Renal pelvis (tissue), 4 donors: Measurements from ENCODE around the gene FAM50A. TPM values are rescaled to one million over a fixed set of nuclear protein-coding genes. Genes with fewer than 3 reads are reported as not detected.

Experiments used
- DNase-seq: peaks from one replicate; pipeline ENCODE4 v3.0.0-alpha.2; 2013
- polyA plus RNA-seq, 3 donors: library from polyadenylated mRNA; unstranded; fragments of 120-200 nt; gene quantifications; one replicate each; pipeline ENCODE4 v1.2.1, GENCODE V29; 2013; ENCODE audit not compliant: insufficient read length in 3 of 3

Gene FAM50A
- polyA plus RNA-seq, 3 donors: 52.6 to 65.9 (median 54.6) TPM

DNA sequence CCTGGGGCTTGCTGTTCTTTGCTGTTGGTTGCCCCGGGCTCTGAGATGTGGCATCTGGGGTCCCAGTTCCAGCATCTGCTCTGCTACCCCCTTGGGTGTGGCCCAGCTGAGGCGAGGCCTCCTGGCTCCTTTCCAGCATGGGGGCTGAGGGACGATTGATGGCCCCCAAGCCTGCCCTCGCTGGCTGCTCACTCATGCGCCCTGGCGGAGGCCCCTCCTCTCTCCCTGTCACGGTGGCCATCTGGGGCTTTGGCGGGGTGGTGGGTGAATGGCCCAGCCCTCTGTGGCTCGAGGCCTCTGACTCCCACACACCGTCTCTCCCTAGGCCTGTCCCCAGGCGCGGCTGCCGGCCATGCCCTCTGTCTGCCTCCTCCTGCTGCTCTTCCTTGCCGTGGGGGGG, 15.9 kb downstream of the FAM50A start:
- no peak for DNase-seq

- DNase-seq: no peak
Observed at GRCh38 chrX:154460326-154460725, 16.4 kb downstream of the FAM50A start.

GRCh38 chrX:154462396-154462795, 18.5 kb downstream of the FAM50A start:
- DNase-seq: no peak

- DNase-seq: no peak
Observed at GRCh38 chrX:154463611-154464220, 19.8 kb downstream of the FAM50A start.

DNA sequence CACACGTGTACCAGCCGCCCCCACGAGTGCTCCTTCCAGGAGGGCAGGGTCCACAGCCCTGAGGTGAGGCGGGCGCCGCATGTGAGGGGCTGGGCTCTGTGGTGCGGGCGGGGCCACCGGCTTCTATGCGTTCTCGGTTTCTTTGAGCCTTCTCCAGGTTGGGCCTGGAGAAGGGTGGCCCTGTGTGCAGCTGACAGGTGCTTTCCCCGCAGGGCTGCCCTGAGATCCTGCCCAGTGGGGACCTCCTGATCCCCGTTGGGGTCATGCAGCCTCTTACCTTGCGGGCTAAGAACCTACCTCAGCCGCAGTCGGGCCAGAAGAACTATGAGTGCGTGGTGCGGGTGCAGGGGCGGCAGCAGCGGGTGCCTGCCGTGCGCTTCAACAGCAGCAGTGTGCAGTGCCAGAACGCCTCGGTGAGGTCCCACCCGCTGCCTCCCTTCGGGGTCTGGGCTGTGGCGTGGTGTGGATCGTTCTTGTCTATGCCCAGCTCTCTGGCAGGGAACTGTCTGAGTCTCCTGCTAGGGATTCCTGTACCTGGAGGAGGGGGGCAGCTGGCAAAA, 20.9 kb downstream of the FAM50A start:
- DNase-seq: no peak

DNA sequence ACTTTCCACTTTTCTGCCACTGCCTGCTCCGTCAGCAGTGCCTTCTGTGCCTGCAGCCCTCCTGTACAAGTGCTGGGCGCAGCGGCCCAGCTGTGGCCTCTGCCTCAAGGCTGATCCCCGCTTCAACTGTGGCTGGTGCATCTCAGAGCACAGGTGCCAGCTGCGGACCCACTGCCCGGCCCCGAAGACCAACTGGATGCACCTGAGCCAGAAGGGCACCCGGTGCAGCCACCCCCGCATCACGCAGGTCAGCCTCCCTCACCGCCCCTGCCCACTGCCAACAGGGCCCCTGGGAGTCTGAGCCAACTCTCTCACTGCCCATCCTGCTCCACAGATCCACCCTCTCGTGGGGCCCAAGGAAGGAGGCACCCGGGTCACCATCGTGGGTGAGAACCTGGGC, 21.7 kb downstream of the FAM50A start:
- no peak for DNase-seq

DNA sequence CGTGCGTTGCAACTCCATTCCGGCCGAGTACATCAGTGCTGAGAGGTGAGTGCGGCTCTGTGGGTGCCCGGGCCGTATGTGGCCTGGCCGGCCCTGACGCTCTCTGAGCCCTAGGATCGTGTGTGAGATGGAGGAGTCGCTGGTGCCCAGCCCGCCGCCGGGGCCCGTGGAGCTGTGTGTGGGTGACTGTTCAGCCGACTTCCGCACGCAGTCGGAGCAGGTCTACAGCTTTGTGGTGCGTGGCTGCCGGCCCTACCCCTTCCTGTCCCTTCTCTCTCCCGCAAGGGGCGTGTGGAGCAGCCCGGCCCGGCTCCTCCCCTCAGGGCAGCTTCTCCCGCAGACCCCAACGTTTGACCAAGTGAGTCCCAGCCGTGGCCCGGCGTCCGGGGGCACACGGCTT, 22.1 kb downstream of the FAM50A start:
- no peak for DNase-seq

DNA sequence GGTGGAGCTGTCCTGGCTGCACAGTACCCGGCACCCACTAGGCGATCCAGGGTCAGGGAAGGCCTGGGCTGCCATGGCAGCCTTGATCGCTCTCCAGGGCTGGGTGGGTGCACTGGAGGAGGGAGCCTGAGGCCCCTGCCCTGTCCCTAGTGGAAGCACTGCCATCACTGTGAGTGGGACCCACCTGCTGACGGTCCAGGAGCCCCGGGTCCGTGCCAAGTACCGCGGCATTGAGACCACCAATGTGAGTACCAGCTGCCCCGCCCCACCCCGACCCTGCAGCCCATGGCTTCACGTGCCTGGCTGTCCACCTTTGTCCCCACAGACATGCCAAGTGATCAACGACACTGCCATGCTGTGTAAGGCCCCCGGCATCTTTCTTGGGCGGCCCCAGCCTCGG, 23.0 kb downstream of the FAM50A start:
- no peak for DNase-seq

DNA sequence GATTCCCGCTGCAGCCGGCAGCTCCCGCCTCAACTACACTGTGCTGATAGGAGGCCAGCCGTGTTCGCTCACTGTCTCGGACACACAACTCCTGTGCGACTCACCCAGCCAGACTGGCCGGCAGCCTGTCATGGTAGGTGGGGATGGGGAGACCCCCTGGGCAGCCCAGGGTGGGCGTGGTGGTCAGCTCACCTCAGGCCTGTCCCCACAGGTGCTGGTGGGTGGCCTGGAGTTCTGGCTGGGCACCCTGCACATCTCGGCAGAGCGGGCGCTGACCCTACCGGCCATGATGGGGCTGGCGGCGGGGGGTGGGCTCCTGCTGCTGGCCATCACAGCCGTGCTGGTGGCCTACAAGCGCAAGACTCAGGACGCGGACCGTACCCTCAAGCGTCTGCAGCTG, 23.6 kb downstream of the FAM50A start:
- DNase-seq: no peak

- DNase-seq: no peak
Observed at GRCh38 chrX:154468217-154468616, 24.3 kb downstream of the FAM50A start.

DNA sequence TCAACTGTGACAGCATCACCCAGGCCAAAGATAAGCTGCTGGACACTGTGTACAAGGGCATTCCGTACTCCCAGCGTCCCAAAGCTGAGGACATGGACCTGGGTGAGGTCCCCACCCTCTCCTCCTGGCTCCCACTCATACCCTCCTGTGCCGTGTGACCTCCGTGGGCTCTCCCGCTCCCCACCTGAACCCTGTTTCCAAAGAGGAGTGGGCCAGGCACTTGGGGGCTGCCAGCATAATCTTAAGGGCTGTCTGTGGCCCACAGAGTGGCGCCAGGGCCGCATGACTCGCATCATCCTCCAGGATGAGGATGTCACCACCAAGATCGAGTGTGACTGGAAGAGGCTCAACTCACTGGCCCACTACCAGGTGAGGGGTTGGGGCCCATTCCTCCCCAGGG, 25.2 kb downstream of the FAM50A start:
- no peak for DNase-seq

DNA sequence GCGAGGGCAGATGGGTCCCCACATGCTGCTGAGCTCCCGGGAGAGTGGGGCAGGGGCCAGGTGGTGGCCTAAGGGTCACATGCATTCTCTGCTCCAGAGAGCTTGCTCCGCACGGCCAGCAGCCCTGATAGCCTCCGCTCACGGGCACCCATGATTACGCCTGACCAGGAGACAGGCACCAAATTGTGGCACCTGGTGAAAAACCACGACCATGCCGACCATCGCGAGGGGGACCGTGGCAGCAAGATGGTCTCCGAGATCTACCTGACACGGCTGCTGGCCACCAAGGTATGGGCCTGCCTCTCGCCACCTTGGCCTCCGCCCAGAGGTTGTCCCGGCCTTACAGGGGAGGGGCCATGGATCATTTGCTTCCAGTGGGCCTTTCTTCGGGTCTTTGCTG, 25.9 kb downstream of the FAM50A start:
- DNase-seq: no peak

DNA sequence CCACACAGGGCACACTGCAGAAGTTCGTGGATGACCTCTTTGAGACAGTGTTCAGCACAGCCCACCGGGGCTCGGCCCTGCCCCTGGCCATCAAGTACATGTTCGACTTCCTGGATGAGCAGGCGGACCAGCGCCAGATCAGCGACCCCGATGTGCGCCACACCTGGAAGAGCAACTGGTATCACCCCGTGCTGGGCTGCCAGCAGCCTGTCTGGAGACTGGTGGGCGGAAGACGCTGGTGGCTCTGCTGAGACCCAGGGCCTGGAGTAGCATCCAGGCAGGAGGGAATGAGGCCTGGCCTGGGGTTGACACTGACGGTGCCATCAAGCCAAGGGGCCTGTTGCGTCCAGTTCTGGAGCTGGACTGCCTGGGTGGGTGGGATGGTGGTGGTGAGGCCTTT, 26.5 kb downstream of the FAM50A start:
- DNase-seq: no peak

GRCh38 chrX:154470914-154471568, 27.1 kb downstream of the FAM50A start:
- no peak for DNase-seq

GRCh38 chrX:154471839-154472684, 28.1 kb downstream of the FAM50A start:
- DNase-seq: no peak

DNA sequence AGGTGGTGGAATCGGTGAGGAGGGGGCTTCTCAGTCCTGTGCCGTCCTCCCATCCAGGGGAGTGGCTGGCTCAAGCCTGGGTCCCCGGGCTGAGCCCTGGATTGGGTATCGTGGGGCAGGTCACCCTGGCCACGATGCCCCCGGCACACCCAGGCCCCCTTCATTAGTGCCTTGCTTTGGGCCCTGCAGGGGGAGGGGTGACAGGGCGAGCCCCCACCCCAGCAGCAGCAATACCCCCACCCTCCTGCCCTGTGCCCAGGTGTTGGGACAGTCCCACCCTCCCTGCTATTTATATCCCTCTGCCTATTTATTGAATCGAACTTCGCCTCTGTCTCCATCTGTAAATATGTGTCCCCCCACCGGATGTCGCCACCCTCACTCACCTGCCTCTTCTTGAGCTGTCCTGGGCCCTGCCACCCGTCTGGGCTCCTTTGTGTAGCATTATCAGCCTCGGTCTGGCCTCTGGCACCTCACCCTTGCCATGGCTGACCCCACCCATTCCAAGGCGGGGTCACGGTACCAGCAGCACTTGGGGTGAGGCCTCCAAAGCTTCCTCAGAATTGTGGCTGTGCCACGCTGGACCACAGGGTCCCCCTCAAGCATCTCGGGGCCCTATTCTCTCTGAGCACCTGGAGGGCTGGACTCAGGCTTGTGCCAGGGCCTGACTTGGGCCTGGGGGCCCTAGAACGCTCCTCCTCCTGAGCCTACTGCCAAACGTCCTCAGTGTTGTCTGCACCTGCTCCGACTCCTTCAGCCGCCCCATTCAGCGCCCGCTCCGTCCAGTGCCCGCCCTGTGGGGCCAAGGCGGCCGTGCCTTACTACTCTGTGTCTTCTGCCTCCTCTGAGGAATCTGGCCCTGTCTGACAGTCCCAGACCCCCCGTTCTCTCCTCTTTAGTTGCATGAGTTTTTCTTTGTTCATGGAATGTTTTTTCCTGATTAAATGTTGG, 29.0 kb downstream of the FAM50A start:
- DNase-seq: no peak

- no peak for DNase-seq
Observed at GRCh38 chrX:154473683-154474082, 29.7 kb downstream of the FAM50A start.

- DNase-seq: no peak
Observed at GRCh38 chrX:154476821-154477220, 32.9 kb downstream of the FAM50A start.

DNA sequence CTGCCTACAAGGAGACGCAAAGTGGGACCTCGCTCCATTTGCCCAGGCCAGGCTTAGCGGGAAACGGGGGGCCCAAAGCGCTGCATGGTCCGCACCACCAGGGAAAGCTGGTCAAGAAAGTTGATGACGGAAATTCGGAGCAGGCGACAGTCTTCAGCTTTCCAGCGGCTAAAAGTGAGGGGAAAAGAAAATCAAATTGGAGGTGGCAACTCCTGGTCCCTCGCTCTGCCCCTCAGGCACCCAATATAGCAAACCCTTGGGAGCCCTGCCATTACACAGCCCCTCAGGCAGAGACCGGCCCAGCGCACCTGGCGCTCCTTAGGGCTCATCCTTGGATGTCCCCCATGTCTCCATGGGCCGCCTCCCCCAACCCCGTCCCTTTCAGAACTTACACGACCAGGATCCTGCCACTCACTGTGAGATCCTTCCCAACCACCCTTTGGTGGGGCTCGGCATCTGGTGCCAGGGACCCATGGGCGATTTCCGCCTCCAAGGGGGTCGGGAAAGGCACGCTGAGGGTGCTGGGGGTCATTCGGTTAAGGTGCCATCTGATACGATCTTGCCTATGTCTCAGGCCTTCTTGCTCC, 34.0 kb downstream of the FAM50A start:
- DNase-seq: no peak

DNA sequence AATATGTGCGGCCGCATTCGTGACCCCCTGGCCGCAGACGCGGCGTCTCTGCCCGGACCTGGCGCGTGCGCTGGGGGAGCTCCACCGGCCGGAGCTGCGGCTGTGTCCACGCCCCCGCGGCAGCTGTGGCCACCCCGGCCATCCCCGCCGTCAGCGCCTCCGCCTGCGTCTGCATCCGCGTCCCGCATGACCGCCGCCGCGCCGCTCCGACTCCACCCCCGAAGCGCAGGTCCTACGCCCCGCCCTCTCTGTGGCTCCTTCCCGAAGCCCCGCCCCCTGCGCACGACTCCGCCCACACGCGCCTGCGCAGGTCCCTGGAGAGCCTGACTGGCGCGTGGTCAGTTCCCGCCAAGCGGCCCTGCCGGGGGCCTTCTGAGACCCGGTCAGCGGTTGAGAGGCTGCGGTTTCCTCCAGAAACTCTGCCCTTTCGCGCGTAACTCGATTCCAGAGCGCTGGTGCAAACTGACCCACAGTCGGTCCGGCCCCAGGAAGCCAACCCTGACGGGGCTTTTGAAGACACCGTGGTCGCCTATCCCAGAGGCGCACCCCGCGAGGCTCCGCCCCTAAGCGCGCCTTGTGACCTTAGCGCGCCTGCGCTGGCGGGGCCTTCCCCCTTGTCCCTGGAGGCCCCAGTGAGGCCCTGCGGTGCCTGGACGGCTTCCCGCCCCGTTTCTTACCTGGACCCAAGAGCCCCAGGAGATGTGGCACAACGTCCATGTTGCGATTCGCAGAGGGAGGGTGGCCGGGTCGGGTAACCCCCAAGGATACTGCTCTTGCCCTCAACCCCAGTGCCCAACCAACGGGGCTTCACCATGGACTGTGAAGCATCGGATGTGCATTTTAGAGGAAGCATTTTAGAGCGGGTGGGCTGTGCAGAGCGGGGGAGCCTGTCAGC, 35.0 kb downstream of the FAM50A start, which contains the start of gene LAGE3:
Gene LAGE3 (minus strand): TSS at position 554 of the 895 bp plus-strand sequence. CDS start 366 bp downstream, at position 188.
- DNase-seq: peak; percentile 83
